HepG2 (cell line): Measurements from ENCODE around the gene GRAP. TPM values are rescaled to one million over a fixed set of nuclear protein-coding genes. Genes with fewer than 3 reads are reported as not detected.

ENCODE experiments used
- BRD4 ChIP-seq: sonication (generic); formaldehyde crosslinking; IDR thresholded peaks from 2 replicates; pipeline ENCODE4 v1.4.0; 2020; ENCODE audit warnings: missing genetic modification reagents
- ELF4 ChIP-seq: sonication (generic); formaldehyde crosslinking; IDR thresholded peaks from 2 replicates; pipeline ENCODE4 v1.5.0; 2020; ENCODE audit warnings: missing genetic modification reagents, mild to moderate bottlenecking, moderate library complexity, borderline replicate concordance
- ETV6 ChIP-seq: sonication (generic); formaldehyde crosslinking; conservative IDR thresholded peaks from 2 replicates; pipeline ENCODE4 v1.4.0; 2020; ENCODE audit warnings: missing genetic modification reagents
- GATAD1 ChIP-seq: IDR thresholded peaks from 2 replicates; pipeline ENCODE4 v1.6.1; 2016; ENCODE audit warnings: missing genetic modification reagents, missing compliant biosample characterization
- HNF4G ChIP-seq, 2 experiments: sonication (generic) in 1 of 2; formaldehyde crosslinking in 1 of 2; IDR thresholded peaks; 2 replicates each; pipeline versions ENCODE4 v1.4.0 to v1.6.1; 2011 to 2020; ENCODE audit warnings: borderline replicate concordance in 2 of 2, low read depth in 2 of 2, mild to moderate bottlenecking in 2 of 2, low read length in 1 of 2, missing genetic modification reagents in 1 of 2, moderate library complexity in 1 of 2
- NFKB2 ChIP-seq: sonication (generic); formaldehyde crosslinking; IDR thresholded peaks from 2 replicates; pipeline ENCODE4 v1.4.0; 2020; ENCODE audit warnings: missing genetic modification reagents, borderline replicate concordance
- RFXANK ChIP-seq: IDR thresholded peaks from 2 replicates; pipeline ENCODE4 v1.6.1; 2016
- SSRP1 ChIP-seq: IDR thresholded peaks from 2 replicates; pipeline ENCODE4 v1.6.1; 2016; ENCODE audit warnings: control low read depth
- STAT5B ChIP-seq: sonication (generic); formaldehyde crosslinking; IDR thresholded peaks from 2 replicates; pipeline ENCODE4 v1.4.0; 2020; ENCODE audit warnings: missing genetic modification reagents
- ZBTB42 ChIP-seq: sonication (generic); formaldehyde crosslinking; IDR thresholded peaks from 2 replicates; pipeline ENCODE4 v1.5.0; 2020; ENCODE audit warnings: mild to moderate bottlenecking, missing genetic modification reagents
- ZNF543 ChIP-seq: sonication (generic); formaldehyde crosslinking; IDR thresholded peaks from 2 replicates; pipeline ENCODE4 v1.4.0; 2020; ENCODE audit warnings: mild to moderate bottlenecking, missing genetic modification reagents
- ZNF629 ChIP-seq: sonication (generic); formaldehyde crosslinking; conservative IDR thresholded peaks from 2 replicates; pipeline ENCODE4 v1.5.0; 2020; ENCODE audit warnings: missing genetic modification reagents
- ZNF660 ChIP-seq: sonication (generic); formaldehyde crosslinking; IDR thresholded peaks from 2 replicates; pipeline ENCODE4 v1.5.1; 2020; ENCODE audit warnings: mild to moderate bottlenecking, low read depth, missing genetic modification reagents, borderline replicate concordance
- polyA plus RNA-seq, 8 experiments: library from polyadenylated mRNA; depleted of rRNA in 3 of 8; stranded (reverse) in 7 of 8; unstranded in 1 of 8; fragments of >200 nt; fragmentation: Illumina TruSeq in 4 of 8; extraction: Trizol in 4 of 8; gene quantifications; 2 replicates each; pipeline versions ENCODE4 v1.2.1 to v1.2.3, GENCODE V29; 2011 to 2016; ENCODE audit warnings: low read depth in 4 of 8, missing spikeins in 1 of 8, mixed read lengths in 1 of 8; ENCODE audit not compliant: insufficient read depth in 1 of 8
- total RNA-seq, 5 experiments: library from RNA; depleted of rRNA; stranded (reverse); fragments of >200 nt; fragmentation: Illumina TruSeq; extraction: Trizol; gene quantifications; 2 replicates each; pipeline ENCODE4 v1.2.3, GENCODE V29; 2016; ENCODE audit warnings: low read depth in 1 of 5
- TF ChIP-seq, protein P1 (sequence below): sonication (generic); formaldehyde crosslinking; IDR thresholded peaks from 2 replicates; pipeline ENCODE4 v1.5.1; 2020; ENCODE audit warnings: missing genetic modification reagents, mild to moderate bottlenecking, borderline replicate concordance
- TF ChIP-seq, protein P2 (sequence below): sonication (generic); formaldehyde crosslinking; IDR thresholded peaks from 2 replicates; pipeline ENCODE4 v1.5.1; 2020; ENCODE audit warnings: mild to moderate bottlenecking, missing genetic modification reagents
- TF ChIP-seq, protein P3 (sequence below): IDR thresholded peaks from 2 replicates; pipeline ENCODE4 v1.6.1; 2016; ENCODE audit warnings: low read depth, control low read depth
- TF ChIP-seq, protein P4 (sequence below): IDR thresholded peaks from 2 replicates; pipeline ENCODE4 v1.6.1; 2018; ENCODE audit warnings: missing genetic modification reagents
- TF ChIP-seq, protein P5 (sequence below): sonication (generic); formaldehyde crosslinking; IDR thresholded peaks from 2 replicates; pipeline ENCODE4 v1.9.0; 2022; ENCODE audit warnings: missing genetic modification reagents, mild to moderate bottlenecking, borderline replicate concordance

The GRAP gene
- total and polyA plus RNA-seq, 2 of the 13 experiments (the other 11 are each of a cell fraction or from before 2014, with no cell fraction given): 0.77 to 1.7 TPM

DNA sequence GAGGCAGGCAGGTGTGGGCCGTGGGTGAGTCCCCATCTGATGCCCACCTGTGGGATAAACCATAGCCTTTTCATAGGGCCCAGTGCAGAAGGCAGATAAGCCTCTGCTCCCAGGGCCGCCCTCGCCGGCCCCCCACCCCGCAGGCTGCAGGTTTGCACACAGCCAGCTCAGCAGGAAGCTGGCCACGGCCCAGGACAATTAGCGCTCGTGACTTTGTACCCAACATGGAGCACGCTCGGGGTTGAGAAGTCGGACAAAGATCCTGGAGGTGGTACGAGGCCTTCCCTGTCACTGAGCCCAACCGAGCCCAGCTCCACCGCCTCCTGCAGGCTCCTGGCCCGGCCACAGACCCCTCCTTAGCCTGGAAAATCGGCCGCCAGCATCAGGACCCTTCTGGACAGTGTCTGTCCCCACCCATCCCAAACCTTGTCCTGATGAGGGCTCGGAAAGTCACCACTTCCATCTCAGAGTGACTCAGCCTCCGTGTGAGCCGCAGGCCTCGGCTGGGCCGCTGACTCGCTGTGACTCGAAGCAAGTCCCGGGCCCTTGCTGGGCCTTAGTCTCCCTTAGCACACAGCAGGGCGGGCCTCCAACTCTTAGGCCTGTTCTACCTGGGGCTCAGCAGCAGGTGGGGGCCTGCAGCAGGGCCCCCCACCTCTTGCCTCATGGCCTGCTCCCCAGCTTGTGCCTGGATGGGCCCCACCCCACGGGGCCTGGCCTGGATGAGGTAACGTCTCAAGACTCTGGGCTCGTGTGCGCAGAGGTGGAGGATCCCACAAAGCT, 64.9 kb downstream of the GRAP start (continued):
- TF ChIP-seq ZNF660 (CRISPR knock-in tag) (no peak), GATAD1 (no peak), RFXANK (CRISPR knock-in tag) (no peak), ZNF629 (CRISPR knock-in tag) (no peak), ZNF543 (CRISPR knock-in tag) (peak; percentile 88), STAT5B (no peak), BRD4 (no peak), ZBTB42 (CRISPR knock-in tag) (peak; percentile 51; the same call in 1 of the 2 replicates), NFKB2 (peak; percentile 20; the same call in 1 of the 2 replicates), ETV6 (CRISPR knock-in tag) (no peak), ELF4 (CRISPR knock-in tag) (no peak), SSRP1 (0 out of 2 replicates have a peak, but pooled peaks have one; percentile 41), HNF4G (IDR thresholded peaks at IDR 0.05; ENCODE audit: borderline replicate concordance, low read depth, low read length) (peak; percentile 82; the same call in 1 of the 2 replicates), HNF4G (CRISPR knock-in tag; IDR thresholded peaks at IDR 0.05; ENCODE audit: borderline replicate concordance, low read depth) (peak; percentile 79; the same call in 1 of the 2 replicates)
- TF ChIP-seq, protein P1, sequence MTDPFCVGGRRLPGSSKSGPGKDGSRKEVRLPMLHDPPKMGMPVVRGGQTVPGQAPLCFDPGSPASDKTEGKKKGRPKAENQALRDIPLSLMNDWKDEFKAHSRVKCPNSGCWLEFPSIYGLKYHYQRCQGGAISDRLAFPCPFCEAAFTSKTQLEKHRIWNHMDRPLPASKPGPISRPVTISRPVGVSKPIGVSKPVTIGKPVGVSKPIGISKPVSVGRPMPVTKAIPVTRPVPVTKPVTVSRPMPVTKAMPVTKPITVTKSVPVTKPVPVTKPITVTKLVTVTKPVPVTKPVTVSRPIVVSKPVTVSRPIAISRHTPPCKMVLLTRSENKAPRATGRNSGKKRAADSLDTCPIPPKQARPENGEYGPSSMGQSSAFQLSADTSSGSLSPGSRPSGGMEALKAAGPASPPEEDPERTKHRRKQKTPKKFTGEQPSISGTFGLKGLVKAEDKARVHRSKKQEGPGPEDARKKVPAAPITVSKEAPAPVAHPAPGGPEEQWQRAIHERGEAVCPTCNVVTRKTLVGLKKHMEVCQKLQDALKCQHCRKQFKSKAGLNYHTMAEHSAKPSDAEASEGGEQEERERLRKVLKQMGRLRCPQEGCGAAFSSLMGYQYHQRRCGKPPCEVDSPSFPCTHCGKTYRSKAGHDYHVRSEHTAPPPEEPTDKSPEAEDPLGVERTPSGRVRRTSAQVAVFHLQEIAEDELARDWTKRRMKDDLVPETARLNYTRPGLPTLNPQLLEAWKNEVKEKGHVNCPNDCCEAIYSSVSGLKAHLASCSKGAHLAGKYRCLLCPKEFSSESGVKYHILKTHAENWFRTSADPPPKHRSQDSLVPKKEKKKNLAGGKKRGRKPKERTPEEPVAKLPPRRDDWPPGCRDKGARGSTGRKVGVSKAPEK (CRISPR knock-in tag): no peak
- TF ChIP-seq, protein P2, sequence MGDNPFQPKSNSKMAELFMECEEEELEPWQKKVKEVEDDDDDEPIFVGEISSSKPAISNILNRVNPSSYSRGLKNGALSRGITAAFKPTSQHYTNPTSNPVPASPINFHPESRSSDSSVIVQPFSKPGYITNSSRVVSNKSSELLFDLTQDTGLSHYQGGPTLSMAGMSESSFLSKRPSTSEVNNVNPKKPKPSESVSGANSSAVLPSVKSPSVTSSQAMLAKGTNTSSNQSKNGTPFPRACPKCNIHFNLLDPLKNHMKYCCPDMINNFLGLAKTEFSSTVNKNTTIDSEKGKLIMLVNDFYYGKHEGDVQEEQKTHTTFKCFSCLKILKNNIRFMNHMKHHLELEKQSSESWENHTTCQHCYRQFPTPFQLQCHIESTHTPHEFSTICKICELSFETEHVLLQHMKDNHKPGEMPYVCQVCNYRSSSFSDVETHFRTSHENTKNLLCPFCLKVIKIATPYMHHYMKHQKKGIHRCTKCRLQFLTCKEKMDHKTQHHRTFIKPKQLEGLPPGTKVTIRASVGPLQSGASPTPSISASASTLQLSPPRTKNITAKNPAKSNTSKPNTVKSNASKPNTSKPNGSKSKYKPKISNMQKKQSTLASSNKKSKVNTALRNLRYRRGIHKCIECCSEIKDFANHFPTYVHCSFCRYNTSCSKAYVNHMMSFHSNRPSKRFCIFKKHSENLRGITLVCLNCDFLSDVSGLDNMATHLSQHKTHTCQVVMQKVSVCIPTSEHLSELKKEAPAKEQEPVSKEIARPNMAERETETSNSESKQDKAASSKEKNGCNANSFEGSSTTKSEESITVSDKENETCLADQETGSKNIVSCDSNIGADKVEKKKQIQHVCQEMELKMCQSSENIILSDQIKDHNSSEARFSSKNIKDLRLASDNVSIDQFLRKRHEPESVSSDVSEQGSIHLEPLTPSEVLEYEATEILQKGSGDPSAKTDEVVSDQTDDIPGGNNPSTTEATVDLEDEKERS (CRISPR knock-in tag): peak; percentile 58; the same call in 1 of the 2 replicates
- TF ChIP-seq, protein P3, sequence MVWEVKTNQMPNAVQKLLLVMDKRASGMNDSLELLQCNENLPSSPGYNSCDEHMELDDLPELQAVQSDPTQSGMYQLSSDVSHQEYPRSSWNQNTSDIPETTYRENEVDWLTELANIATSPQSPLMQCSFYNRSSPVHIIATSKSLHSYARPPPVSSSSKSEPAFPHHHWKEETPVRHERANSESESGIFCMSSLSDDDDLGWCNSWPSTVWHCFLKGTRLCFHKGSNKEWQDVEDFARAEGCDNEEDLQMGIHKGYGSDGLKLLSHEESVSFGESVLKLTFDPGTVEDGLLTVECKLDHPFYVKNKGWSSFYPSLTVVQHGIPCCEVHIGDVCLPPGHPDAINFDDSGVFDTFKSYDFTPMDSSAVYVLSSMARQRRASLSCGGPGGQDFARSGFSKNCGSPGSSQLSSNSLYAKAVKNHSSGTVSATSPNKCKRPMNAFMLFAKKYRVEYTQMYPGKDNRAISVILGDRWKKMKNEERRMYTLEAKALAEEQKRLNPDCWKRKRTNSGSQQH: 0 out of 2 replicates have a peak, but pooled peaks have one; percentile 44
- TF ChIP-seq, protein P4, sequence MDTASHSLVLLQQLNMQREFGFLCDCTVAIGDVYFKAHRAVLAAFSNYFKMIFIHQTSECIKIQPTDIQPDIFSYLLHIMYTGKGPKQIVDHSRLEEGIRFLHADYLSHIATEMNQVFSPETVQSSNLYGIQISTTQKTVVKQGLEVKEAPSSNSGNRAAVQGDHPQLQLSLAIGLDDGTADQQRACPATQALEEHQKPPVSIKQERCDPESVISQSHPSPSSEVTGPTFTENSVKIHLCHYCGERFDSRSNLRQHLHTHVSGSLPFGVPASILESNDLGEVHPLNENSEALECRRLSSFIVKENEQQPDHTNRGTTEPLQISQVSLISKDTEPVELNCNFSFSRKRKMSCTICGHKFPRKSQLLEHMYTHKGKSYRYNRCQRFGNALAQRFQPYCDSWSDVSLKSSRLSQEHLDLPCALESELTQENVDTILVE (CRISPR knock-in tag): peak; percentile 55; the same call in 1 of the 2 replicates
- TF ChIP-seq, protein P5, sequence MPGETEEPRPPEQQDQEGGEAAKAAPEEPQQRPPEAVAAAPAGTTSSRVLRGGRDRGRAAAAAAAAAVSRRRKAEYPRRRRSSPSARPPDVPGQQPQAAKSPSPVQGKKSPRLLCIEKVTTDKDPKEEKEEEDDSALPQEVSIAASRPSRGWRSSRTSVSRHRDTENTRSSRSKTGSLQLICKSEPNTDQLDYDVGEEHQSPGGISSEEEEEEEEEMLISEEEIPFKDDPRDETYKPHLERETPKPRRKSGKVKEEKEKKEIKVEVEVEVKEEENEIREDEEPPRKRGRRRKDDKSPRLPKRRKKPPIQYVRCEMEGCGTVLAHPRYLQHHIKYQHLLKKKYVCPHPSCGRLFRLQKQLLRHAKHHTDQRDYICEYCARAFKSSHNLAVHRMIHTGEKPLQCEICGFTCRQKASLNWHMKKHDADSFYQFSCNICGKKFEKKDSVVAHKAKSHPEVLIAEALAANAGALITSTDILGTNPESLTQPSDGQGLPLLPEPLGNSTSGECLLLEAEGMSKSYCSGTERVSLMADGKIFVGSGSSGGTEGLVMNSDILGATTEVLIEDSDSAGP (CRISPR knock-in tag): peak; percentile 53; the same call in 1 of the 2 replicates
